Lower leg skin (tissue), 4 donors: ENCODE results near the gene CAMK1G. TPM values are rescaled to one million over a fixed set of nuclear protein-coding genes. Genes with fewer than 3 reads are reported as not detected.

Experiments used
- DNase-seq, 2 donors: peaks; one replicate each; pipeline ENCODE4 v3.0.0-alpha.2; 2019; ENCODE audit warnings: low spot score in 2 of 2
- H3K4me3 ChIP-seq: fragments of 200-600 bp; sonication (generic); 2 replicates; pipeline ENCODE4 v1.5.1; 2017; ENCODE audit warnings: mild to moderate bottlenecking, low read depth; ENCODE audit not compliant: poor library complexity, severe bottlenecking
- POLR2A ChIP-seq, 2 donors: fragments of 450-650 bp; IDR thresholded peaks; one replicate each; pipeline ENCODE4 v1.6.1; 2016 to 2017; ENCODE audit warnings: antibody characterized with exemption in 2 of 2, mild to moderate bottlenecking in 1 of 2, moderate library complexity in 1 of 2
- WGBS, 2 donors: methylation state at CpG; one replicate each; pipeline ENCODE4 v1.1.5; 2018; 5-methylcytosine and 5-hydroxymethylcytosine counted together
- intact Hi-C: fragments of 100-400 bp; cut with DNase I; formaldehyde crosslinking; loops from one replicate; pipeline ENCODE4 v1.15.0; 2023; ENCODE audit warnings: low total_unique reads
- total RNA-seq, 4 donors: library from RNA; depleted of rRNA; stranded (reverse); fragments of >200 nt; gene quantifications; one replicate each; pipeline ENCODE4 v1.1.0, GENCODE V29; 2016
- TF ChIP-seq, protein P1 (sequence below), 3 donors: fragments of 450-650 bp; IDR thresholded peaks; one replicate each; pipeline ENCODE4 v1.5.1; 2016; ENCODE audit warnings: antibody characterized with exemption in 3 of 3, mild to moderate bottlenecking in 3 of 3, moderate library complexity in 2 of 3

Gene CAMK1G
- total RNA-seq, 4 donors from 2014 or later = 1.8 TPM; not detected in 3

DNA sequence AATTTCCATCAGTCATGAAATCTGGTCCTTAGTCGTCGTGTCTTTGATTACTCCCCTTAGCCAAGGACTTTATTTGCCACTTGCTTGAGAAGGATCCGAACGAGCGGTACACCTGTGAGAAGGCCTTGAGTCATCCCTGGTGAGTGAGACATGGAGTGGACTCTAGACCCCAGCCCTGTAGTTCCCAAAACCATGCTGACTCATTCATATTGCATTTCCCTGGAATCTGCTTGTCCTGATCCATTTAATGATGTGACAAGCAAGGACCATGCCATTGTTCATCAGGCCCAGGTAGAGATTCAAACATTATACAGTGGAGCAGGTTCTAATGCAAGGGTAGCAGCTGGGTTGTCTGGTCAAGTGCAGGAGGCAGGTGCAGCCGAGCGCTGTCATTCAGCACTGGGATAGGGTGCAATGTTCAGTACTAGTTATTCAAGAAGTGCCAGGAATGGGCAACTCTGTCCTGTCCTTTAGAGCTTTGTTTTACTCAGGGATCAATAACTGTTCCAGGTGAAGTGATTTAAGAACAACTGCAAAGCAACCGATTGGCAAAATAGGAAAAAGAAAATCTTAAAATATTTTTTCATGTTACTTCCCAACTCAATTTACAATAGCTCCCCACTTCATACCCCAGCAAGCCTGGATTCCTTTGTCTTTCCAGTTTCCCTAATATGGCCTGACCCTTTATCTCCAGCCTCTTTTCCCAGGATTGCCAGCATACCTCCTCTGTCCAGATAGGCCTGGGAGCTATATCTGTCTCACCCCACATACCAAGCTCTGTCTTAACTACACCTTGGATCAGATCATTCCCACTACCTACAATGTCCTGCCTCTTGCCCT is 26.5 kb downstream of the CAMK1G start:
- no peak for DNase-seq
- WGBS, 2 donors = 88 to 89% methylated on average over 8 of the region's 8 CpGs
- no peak for TF ChIP-seq POLR2A (IDR thresholded peaks at IDR 0.05)
- TF ChIP-seq, protein P1, sequence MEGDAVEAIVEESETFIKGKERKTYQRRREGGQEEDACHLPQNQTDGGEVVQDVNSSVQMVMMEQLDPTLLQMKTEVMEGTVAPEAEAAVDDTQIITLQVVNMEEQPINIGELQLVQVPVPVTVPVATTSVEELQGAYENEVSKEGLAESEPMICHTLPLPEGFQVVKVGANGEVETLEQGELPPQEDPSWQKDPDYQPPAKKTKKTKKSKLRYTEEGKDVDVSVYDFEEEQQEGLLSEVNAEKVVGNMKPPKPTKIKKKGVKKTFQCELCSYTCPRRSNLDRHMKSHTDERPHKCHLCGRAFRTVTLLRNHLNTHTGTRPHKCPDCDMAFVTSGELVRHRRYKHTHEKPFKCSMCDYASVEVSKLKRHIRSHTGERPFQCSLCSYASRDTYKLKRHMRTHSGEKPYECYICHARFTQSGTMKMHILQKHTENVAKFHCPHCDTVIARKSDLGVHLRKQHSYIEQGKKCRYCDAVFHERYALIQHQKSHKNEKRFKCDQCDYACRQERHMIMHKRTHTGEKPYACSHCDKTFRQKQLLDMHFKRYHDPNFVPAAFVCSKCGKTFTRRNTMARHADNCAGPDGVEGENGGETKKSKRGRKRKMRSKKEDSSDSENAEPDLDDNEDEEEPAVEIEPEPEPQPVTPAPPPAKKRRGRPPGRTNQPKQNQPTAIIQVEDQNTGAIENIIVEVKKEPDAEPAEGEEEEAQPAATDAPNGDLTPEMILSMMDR (IDR thresholded peaks at IDR 0.05) = no peak
- no peak overlapping the region for H3K4me3 ChIP-seq
- intact Hi-C loops = no loop called here

DNA sequence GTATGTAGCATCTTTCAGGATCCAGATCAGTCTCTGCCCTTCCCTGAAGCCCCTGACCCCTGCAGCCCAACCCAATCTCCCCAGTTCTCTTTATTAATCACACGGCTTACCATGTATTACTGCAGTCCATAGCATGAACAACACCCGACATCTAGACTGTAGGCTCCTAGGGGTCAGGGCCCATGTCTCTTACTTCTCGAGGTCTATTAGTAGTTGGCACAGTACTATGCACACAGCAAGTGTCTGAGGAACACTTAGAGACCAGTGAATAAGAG is 27.1 kb downstream of the CAMK1G start:
- no peak for DNase-seq
- WGBS, 2 donors = 87 to 95% methylated on average over 3 of the region's 3 CpGs
- intact Hi-C loops = no loop called here
- no peak overlapping the region for H3K4me3 ChIP-seq
- no peak for TF ChIP-seq POLR2A (IDR thresholded peaks at IDR 0.05)
- TF ChIP-seq, protein P1 (IDR thresholded peaks at IDR 0.05) = no peak

DNA sequence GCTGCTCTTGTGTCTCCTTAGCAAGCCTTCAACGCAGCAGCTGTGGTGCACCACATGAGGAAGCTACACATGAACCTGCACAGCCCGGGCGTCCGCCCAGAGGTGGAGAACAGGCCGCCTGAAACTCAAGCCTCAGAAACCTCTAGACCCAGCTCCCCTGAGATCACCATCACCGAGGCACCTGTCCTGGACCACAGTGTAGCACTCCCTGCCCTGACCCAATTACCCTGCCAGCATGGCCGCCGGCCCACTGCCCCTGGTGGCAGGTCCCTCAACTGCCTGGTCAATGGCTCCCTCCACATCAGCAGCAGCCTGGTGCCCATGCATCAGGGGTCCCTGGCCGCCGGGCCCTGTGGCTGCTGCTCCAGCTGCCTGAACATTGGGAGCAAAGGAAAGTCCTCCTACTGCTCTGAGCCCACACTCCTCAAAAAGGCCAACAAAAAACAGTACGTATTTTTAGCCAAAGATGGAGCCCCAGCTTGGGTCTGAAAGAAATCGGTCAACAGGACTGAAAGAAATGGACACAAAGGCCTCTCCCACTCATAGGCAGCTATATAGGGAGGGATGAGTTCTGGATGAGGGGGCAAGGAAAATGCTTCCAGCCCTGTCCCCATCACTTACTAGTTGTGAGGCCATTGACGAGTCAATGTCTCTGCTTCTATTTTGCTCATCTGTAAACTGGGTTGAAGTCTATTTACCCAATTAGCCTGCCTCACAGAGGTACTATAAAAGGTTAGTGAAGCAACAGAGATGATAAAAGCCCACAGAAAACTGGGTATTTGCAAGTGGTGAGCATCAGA is 28.5 kb downstream of the CAMK1G start:
- 91 to 94% methylated on average over 13 of the region's 13 CpGs for WGBS, 2 donors
- no peak for TF ChIP-seq POLR2A (IDR thresholded peaks at IDR 0.05)
- TF ChIP-seq, protein P1 (IDR thresholded peaks at IDR 0.05) = no peak
- intact Hi-C loops = no loop called here
- no peak overlapping the region for H3K4me3 ChIP-seq
- DNase-seq = no peak

DNA sequence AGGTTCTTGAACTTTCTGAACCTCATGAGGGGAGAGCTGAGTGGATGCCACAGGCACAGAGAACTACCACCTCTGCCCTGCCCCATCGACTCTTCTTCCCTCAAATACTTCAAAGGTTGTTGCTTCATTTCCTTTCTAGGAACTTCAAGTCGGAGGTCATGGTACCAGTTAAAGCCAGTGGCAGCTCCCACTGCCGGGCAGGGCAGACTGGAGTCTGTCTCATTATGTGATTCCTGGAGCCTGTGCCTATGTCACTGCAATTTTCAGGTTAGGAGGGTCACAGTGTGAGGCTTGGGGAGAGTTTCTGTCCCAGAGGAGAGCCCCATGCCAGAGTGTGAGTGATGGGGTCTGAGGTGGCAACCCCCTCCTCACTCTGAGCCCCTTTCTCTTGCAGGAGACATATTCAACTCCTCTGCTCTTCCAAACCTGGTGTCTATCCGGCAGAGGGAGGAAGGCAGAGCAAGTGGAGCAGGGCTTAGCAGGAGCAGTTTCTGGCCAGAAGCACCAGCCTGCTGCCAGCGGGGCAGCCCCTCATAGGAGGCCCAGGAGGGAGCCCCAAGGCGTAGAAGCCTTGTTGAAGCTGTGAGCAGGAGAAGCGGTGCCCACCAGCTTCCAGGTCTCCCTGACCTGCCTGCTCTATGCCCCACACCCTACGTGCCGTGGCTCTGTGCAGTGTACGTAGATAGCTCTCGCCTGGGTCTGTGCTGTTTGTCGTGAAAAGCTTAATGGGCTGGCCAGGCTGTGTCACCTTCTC is 29.3 kb downstream of the CAMK1G start:
- no peak for DNase-seq
- H3K4me3 ChIP-seq = no peak overlapping the region
- WGBS, 2 donors = 74 to 81% methylated on average over 12 of the region's 12 CpGs
- intact Hi-C loops = no loop called here
- TF ChIP-seq, protein P1 (IDR thresholded peaks at IDR 0.05) = no peak
- no peak for TF ChIP-seq POLR2A (IDR thresholded peaks at IDR 0.05)

DNA sequence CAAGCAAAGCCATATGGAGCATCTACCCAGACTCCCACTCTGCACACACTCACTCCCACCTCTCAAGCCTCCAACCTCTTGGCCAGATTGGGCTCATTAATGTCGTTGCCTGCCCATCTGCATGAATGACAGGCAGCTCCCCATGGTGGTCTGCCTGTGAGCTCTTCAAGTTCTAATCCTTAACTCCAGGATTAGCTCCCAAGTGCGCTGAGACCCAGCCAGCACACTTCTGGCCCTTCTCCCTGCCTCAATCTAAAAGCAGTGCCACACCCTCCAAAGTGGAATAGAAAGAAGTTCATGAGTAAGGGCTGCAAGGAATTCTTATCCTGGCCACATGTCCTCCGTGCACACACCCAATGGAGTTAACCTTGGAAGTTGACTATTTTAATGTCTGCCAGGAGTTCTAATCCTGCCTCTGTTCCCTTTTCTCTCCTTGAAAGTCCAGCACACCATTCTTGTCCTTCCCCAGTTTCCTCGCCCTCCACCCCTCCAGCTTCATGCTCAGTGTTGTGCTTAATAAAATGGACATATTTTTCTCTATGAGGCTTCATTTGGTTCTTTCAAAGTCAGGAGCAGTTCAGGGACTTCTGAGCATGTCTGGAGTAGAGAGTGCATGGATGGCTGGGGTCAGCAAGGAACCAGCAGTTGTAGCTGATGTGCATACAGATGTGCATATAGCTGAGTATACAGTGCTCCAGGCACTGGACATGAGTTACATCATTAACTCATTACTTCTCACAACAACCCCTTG is 30.1 kb downstream of the CAMK1G start:
- DNase-seq = no peak
- H3K4me3 ChIP-seq = no peak overlapping the region
- TF ChIP-seq, protein P1 (IDR thresholded peaks at IDR 0.05) = no peak
- no peak for TF ChIP-seq POLR2A (IDR thresholded peaks at IDR 0.05)
- intact Hi-C loops = no loop called here
- WGBS, 2 donors = 44 to 54% methylated on average over 4 of the region's 4 CpGs
